ENCODE measurements around the gene CHD2. TPM values are rescaled to one million over a fixed set of nuclear protein-coding genes. Genes with fewer than 3 reads are reported as not detected.

The CHD2 gene
- total RNA-seq, 1 donor from 2014 or later = 89.9 TPM

DNA sequence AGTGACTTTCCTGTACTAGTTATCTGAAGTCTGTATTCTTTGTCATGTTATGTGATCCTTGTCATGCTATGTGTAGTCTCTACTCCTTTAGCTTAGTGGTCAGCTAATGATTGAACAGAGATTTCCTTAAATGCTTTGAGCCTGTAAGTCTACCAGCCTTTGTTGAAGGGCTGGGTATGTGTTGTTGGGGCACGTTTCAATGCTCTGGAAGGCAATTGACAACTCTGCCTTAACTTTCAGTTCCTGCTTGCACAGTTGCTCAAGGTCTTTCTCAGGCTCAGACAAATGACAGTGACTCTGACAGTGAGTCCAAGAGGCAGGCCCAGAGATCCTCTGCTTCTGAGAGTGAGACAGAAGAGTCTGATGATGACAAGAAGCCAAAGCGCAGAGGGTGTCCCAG, 89.3 kb downstream of the CHD2 start:
- Mint-ChIP-seq H3K27me3 (ENCODE audit: unreplicated experiment) (no peaks in the 10 kb centered on the region), H3K9me3 (ENCODE audit: unreplicated experiment) (no peaks in the 10 kb centered on the region), H3K4me3 (ENCODE audit: unreplicated experiment) (no peak overlapping the region), H3K4me1 (ENCODE audit: unreplicated experiment) (no peaks in the 10 kb centered on the region), H3K36me3 (ENCODE audit: unreplicated experiment) (peaks cover 59% of the 10 kb centered on the region), H3K27ac (ENCODE audit: unreplicated experiment) (no peak overlapping the region)
- TF ChIP-seq, protein P1, sequence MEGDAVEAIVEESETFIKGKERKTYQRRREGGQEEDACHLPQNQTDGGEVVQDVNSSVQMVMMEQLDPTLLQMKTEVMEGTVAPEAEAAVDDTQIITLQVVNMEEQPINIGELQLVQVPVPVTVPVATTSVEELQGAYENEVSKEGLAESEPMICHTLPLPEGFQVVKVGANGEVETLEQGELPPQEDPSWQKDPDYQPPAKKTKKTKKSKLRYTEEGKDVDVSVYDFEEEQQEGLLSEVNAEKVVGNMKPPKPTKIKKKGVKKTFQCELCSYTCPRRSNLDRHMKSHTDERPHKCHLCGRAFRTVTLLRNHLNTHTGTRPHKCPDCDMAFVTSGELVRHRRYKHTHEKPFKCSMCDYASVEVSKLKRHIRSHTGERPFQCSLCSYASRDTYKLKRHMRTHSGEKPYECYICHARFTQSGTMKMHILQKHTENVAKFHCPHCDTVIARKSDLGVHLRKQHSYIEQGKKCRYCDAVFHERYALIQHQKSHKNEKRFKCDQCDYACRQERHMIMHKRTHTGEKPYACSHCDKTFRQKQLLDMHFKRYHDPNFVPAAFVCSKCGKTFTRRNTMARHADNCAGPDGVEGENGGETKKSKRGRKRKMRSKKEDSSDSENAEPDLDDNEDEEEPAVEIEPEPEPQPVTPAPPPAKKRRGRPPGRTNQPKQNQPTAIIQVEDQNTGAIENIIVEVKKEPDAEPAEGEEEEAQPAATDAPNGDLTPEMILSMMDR (IDR thresholded peaks at IDR 0.05) = no peak
- DNase-seq (ENCODE audit: extremely low spot score, unreplicated experiment) = no peak

- H3K4me1 Mint-ChIP-seq (ENCODE audit: unreplicated experiment) = no peaks in the 10 kb centered on the region
- H3K27me3 Mint-ChIP-seq (ENCODE audit: unreplicated experiment) = no peaks in the 10 kb centered on the region
- no peak for DNase-seq (ENCODE audit: extremely low spot score, unreplicated experiment)
- H3K27ac Mint-ChIP-seq (ENCODE audit: unreplicated experiment) = no peak overlapping the region
- H3K36me3 Mint-ChIP-seq (ENCODE audit: unreplicated experiment) = peaks cover 64% of the 10 kb centered on the region
- H3K4me3 Mint-ChIP-seq (ENCODE audit: unreplicated experiment) = peak overlapping the region; percentile 23
- TF ChIP-seq, protein P1 (IDR thresholded peaks at IDR 0.05) = no peak
- H3K9me3 Mint-ChIP-seq (ENCODE audit: unreplicated experiment) = no peaks in the 10 kb centered on the region
Observed at GRCh38 chr15:92990031-92990430, 89.9 kb downstream of the CHD2 start.

DNA sequence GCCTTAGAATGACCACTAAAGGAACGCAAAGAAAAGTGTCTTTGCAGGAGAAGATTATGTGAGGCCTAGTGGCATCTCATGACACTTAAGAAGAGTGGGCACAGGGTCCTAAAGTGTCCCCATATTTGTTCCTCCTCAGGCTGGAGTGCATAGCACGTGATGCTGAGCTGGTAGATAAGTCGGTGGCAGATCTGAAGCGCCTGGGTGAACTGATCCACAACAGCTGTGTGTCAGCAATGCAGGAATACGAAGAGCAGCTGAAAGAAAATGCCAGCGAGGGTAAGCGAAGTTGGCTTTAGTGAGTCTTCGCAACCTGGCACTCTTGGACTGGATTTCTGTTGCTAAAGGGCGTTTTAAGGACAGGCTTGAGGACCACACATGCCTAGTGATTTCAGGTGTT, 92.6 kb downstream of the CHD2 start:
- H3K36me3 Mint-ChIP-seq (ENCODE audit: unreplicated experiment) = peaks cover 67% of the 10 kb centered on the region
- TF ChIP-seq, protein P1 (IDR thresholded peaks at IDR 0.05) = no peak
- DNase-seq (ENCODE audit: extremely low spot score, unreplicated experiment) = no peak
- no peaks in the 10 kb centered on the region for H3K9me3 Mint-ChIP-seq (ENCODE audit: unreplicated experiment)
- no peaks in the 10 kb centered on the region for H3K27me3 Mint-ChIP-seq (ENCODE audit: unreplicated experiment)
- H3K4me3 Mint-ChIP-seq (ENCODE audit: unreplicated experiment) = no peak overlapping the region
- no peak overlapping the region for H3K27ac Mint-ChIP-seq (ENCODE audit: unreplicated experiment)
- H3K4me1 Mint-ChIP-seq (ENCODE audit: unreplicated experiment) = no peaks in the 10 kb centered on the region

DNA sequence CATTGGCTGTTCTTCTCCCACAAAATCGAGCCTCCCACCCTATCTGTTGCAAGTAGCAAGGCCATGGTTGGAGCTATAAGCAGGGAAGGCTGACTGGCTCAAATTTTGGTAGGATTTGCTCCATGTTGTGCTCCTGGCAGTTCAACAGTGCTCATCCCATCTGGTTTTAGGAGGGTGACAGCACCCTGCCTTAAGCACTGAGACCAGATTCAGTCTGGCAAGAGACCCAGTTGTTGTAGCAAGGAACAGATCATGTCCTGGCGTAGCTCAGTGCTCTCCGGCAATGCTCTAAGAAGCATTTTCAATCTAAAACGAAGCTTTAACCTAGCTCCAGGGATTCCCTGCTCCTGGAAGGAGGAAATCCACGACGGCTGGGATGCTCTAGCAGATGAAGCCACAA, 97.7 kb downstream of the CHD2 start:
- TF ChIP-seq, protein P1 (IDR thresholded peaks at IDR 0.05) = no peak
- peaks cover 75% of the 10 kb centered on the region for H3K36me3 Mint-ChIP-seq (ENCODE audit: unreplicated experiment)
- no peak overlapping the region for H3K4me3 Mint-ChIP-seq (ENCODE audit: unreplicated experiment)
- H3K27me3 Mint-ChIP-seq (ENCODE audit: unreplicated experiment) = no peaks in the 10 kb centered on the region
- H3K4me1 Mint-ChIP-seq (ENCODE audit: unreplicated experiment) = no peaks in the 10 kb centered on the region
- H3K9me3 Mint-ChIP-seq (ENCODE audit: unreplicated experiment) = no peaks in the 10 kb centered on the region
- no peak for DNase-seq (ENCODE audit: extremely low spot score, unreplicated experiment)
- H3K27ac Mint-ChIP-seq (ENCODE audit: unreplicated experiment) = no peak overlapping the region

GRCh38 chr15:93001156-93001555, 101.0 kb downstream of the CHD2 start:
- no peak for DNase-seq (ENCODE audit: extremely low spot score, unreplicated experiment)

More at GRCh38 chr15:93001156-93001555, 101.0 kb downstream of the CHD2 start:
- peaks cover 80% of the 10 kb centered on the region for H3K36me3 Mint-ChIP-seq (ENCODE audit: unreplicated experiment)
- no peaks in the 10 kb centered on the region for H3K27me3 Mint-ChIP-seq (ENCODE audit: unreplicated experiment)
- peaks cover 8% of the 10 kb centered on the region for H3K4me1 Mint-ChIP-seq (ENCODE audit: unreplicated experiment)
- H3K27ac Mint-ChIP-seq (ENCODE audit: unreplicated experiment) = no peak overlapping the region
- H3K4me3 Mint-ChIP-seq (ENCODE audit: unreplicated experiment) = no peak overlapping the region
- no peaks in the 10 kb centered on the region for H3K9me3 Mint-ChIP-seq (ENCODE audit: unreplicated experiment)
- TF ChIP-seq, protein P1 (IDR thresholded peaks at IDR 0.05) = no peak

All from osteocyte (in vitro differentiated cells).